Neutrophil (primary cell): ENCODE results near the gene XPO5.
"Not testable (repeated sequence)": the region's sequence is repeated elsewhere in the genome, so short reads cannot be mapped to it uniquely, and the experiment has no call there.

Experiments
- H3K27ac ChIP-seq: fragments of 200-600 bp; sonication (generic); 2 replicates; pipeline ENCODE4 v1.5.1; 2016; ENCODE audit warnings: mild to moderate bottlenecking, moderate library complexity
- H3K27me3 ChIP-seq: fragments of 200-600 bp; sonication (generic); 2 replicates; pipeline ENCODE4 v1.6.0; 2016; ENCODE audit warnings: mild to moderate bottlenecking
- H3K36me3 ChIP-seq: fragments of 200-600 bp; sonication (generic); 2 replicates; pipeline ENCODE4 v1.5.1; 2017
- H3K4me1 ChIP-seq, 2 experiments: fragments of 200-600 bp in 1 of 2; sonication (generic) in 1 of 2; 1 replicate in 1 of 2; 2 replicates in 1 of 2; pipeline versions ENCODE4 v1.5.1 to v1.6.1; 2013 to 2016; ENCODE audit warnings: low read depth in 1 of 2, low read length in 1 of 2, mild to moderate bottlenecking in 1 of 2, moderate library complexity in 1 of 2; ENCODE audit not compliant: control insufficient read depth in 1 of 2, insufficient read depth in 1 of 2
- H3K4me3 ChIP-seq, 2 experiments: fragments of 200-600 bp in 1 of 2; sonication (generic) in 1 of 2; 1 replicate in 1 of 2; 2 replicates in 1 of 2; pipeline ENCODE4 v1.5.1; 2013 to 2016; ENCODE audit warnings: low read depth in 1 of 2, low read length in 1 of 2, mild to moderate bottlenecking in 1 of 2, moderate library complexity in 1 of 2
- H3K9me3 ChIP-seq: fragments of 200-600 bp; sonication (generic); 2 replicates; pipeline ENCODE4 v1.5.1; 2016
- TF ChIP-seq, protein P1 (sequence below): fragments of 200-600 bp; sonication (generic); IDR thresholded peaks from 2 replicates; pipeline ENCODE4 v1.5.1; 2016; ENCODE audit warnings: antibody characterized with exemption

The XPO5 gene

GRCh38 chr6:43502666-43503065 lies 73.2 kb downstream of the XPO5 start:
- no peak overlapping the region for H3K4me3 ChIP-seq
- no peaks in the 10 kb centered on the region for H3K9me3 ChIP-seq
- peaks cover 81% of the 10 kb centered on the region for H3K36me3 ChIP-seq
- peaks cover 10% of the 10 kb centered on the region for H3K27me3 ChIP-seq
- TF ChIP-seq, protein P1, sequence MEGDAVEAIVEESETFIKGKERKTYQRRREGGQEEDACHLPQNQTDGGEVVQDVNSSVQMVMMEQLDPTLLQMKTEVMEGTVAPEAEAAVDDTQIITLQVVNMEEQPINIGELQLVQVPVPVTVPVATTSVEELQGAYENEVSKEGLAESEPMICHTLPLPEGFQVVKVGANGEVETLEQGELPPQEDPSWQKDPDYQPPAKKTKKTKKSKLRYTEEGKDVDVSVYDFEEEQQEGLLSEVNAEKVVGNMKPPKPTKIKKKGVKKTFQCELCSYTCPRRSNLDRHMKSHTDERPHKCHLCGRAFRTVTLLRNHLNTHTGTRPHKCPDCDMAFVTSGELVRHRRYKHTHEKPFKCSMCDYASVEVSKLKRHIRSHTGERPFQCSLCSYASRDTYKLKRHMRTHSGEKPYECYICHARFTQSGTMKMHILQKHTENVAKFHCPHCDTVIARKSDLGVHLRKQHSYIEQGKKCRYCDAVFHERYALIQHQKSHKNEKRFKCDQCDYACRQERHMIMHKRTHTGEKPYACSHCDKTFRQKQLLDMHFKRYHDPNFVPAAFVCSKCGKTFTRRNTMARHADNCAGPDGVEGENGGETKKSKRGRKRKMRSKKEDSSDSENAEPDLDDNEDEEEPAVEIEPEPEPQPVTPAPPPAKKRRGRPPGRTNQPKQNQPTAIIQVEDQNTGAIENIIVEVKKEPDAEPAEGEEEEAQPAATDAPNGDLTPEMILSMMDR = no peak
- peaks cover 0 to 5% of the 10 kb centered on the region in 2 experiments for H3K4me1 ChIP-seq
- H3K27ac ChIP-seq = no peak overlapping the region

- Histone ChIP-seq H3K9me3 (no peaks in the 10 kb centered on the region), H3K36me3 (peaks cover 92% of the 10 kb centered on the region), H3K27me3 (no peaks in the 10 kb centered on the region), H3K4me3 (no peak overlapping the region), H3K4me1 (no peaks in the 10 kb centered on the region), H3K27ac (no peak overlapping the region)
- TF ChIP-seq, protein P1 = no peak
These were observed 74.9 kb downstream of the XPO5 start for GRCh38 chr6:43500921-43501320.

- TF ChIP-seq, protein P1 = no peak
- Histone ChIP-seq H3K9me3 (no peaks in the 10 kb centered on the region), H3K27ac (no peak overlapping the region), H3K27me3 (no peaks in the 10 kb centered on the region), H3K4me1 (peaks cover 8 to 10% of the 10 kb centered on the region in 2 experiments), H3K36me3 (peaks cover 76% of the 10 kb centered on the region), H3K4me3 (no peak overlapping the region)
These were observed 76.6 kb downstream of the XPO5 start for GRCh38 chr6:43499028-43499815.

DNA sequence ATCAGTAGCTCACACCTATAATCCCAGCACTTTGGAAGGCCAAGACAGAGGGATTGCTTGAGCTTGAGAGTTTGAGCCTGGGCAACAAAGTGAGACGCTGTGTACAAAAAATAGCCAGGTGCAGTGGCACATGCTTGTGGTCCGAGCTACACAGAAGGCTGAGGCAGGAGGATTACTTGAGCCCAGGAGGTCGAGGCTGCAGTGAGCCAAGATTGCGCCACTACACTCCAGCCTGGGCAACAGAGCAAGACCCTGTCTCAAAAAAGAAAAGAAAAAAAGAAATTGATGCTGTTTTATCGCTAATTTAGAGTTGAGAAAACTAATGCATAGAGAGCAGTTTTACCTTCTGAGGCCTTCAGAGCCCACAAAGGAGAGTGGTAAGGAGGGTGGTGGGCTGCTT lies 77.5 kb downstream of the XPO5 start:
- H3K36me3 ChIP-seq = peaks cover 74% of the 10 kb centered on the region
- not testable (repeated sequence) for H3K9me3 ChIP-seq, H3K27ac ChIP-seq, H3K4me1 ChIP-seq, H3K27me3 ChIP-seq, H3K4me3 ChIP-seq

DNA sequence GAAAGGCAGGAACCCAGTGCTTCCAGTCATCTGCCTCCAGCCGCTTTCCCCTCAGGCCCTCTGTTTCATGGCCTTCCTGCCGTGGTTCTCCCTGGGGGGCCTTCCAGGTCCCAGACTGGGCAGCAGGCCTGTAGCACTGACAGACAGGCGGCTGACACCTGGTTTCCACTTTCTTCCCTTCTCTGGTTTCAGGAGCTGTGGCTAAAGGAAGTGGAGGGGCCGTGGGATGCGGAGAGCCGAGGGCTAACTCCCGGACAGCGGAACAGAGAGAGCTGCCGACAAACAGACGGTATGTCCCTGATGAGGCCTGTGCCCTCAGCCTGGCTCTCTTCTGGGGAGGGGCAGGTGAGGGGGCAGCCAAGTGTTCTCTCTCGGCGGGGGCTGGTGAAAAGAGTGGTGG lies 78.1 kb downstream of the XPO5 start:
- TF ChIP-seq, protein P1 = no peak
- H3K27ac ChIP-seq = no peak overlapping the region
- no peak overlapping the region for H3K4me3 ChIP-seq
- no peaks in the 10 kb centered on the region for H3K27me3 ChIP-seq
- H3K4me1 ChIP-seq = peaks cover 8 to 10% of the 10 kb centered on the region in 2 experiments
- peaks cover 68% of the 10 kb centered on the region for H3K36me3 ChIP-seq
- H3K9me3 ChIP-seq = no peaks in the 10 kb centered on the region

- TF ChIP-seq, protein P1 = no peak
- no peak overlapping the region for H3K27ac ChIP-seq
- H3K36me3 ChIP-seq = peaks cover 62% of the 10 kb centered on the region
- no peak overlapping the region for H3K4me3 ChIP-seq
- no peaks in the 10 kb centered on the region for H3K27me3 ChIP-seq
- no peaks in the 10 kb centered on the region for H3K9me3 ChIP-seq
- peaks cover 8 to 10% of the 10 kb centered on the region in 2 experiments for H3K4me1 ChIP-seq
These were observed 78.8 kb downstream of the XPO5 start for GRCh38 chr6:43497129-43497396.
